ENCODE results near the gene CCDC124.

DNA sequence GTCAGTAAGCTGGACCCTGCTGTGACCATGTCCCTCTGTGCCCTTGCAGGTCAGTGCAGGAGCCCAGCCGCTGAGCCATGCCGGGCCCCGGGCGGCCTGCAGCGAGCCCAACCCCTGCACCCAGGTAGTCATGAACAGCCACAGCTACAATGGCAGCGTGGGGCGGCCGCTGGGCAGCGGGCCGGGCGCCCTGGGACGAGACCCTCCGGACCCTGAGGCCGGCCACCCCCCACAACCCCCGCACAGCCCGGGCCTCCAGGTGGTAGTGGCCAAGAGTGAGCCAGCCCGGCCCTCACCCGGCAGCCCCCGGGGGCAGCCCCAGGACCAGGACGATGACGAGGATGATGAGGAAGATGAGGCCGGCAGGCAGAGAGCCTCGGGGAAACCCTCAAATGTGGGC lies 40.9 kb downstream of the CCDC124 start:
- TF ChIP-seq, protein P1, sequence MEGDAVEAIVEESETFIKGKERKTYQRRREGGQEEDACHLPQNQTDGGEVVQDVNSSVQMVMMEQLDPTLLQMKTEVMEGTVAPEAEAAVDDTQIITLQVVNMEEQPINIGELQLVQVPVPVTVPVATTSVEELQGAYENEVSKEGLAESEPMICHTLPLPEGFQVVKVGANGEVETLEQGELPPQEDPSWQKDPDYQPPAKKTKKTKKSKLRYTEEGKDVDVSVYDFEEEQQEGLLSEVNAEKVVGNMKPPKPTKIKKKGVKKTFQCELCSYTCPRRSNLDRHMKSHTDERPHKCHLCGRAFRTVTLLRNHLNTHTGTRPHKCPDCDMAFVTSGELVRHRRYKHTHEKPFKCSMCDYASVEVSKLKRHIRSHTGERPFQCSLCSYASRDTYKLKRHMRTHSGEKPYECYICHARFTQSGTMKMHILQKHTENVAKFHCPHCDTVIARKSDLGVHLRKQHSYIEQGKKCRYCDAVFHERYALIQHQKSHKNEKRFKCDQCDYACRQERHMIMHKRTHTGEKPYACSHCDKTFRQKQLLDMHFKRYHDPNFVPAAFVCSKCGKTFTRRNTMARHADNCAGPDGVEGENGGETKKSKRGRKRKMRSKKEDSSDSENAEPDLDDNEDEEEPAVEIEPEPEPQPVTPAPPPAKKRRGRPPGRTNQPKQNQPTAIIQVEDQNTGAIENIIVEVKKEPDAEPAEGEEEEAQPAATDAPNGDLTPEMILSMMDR (conservative IDR thresholded peaks at IDR 0.05; ENCODE audit: low read depth, low read length): no peak
- TF ChIP-seq BHLHE40 (IDR thresholded peaks at IDR 0.05; ENCODE audit: low read depth, low read length): no peak
- TF ChIP-seq POLR2A (IDR thresholded peaks at IDR 0.05; ENCODE audit: low read depth, low read length): no peak
- TF ChIP-seq FOS (IDR thresholded peaks at IDR 0.05; ENCODE audit: low read depth, low read length): no peak
- TF ChIP-seq RAD21 (IDR thresholded peaks at IDR 0.05; ENCODE audit: low read length): no peak
- TF ChIP-seq MAFK (IDR thresholded peaks at IDR 0.05; ENCODE audit: low read depth, low read length): no peak
- TF ChIP-seq SMC3 (IDR thresholded peaks at IDR 0.05; ENCODE audit: low read depth, low read length): no peak

All from IMR-90 (cell line).